ENCODE results near the gene UNG. TPM values are rescaled to one million over a fixed set of nuclear protein-coding genes. Genes with fewer than 3 reads are reported as not detected.
A peak's percentile ranks its signal among the peaks of the same experiment; 100 is the strongest.
"Not testable (repeated sequence)": the region's sequence is repeated elsewhere in the genome, so short reads cannot be mapped to it uniquely, and the experiment has no call there.

Gene UNG
- total RNA-seq, 1 donor from 2014 or later = 29.2 TPM

- intact Hi-C loops (cut with DNase I) = no loop called here
- Histone ChIP-seq H3K9me3 (no peaks in the 10 kb centered on the region), H3K4me3 (no peak overlapping the region), H3K4me1 (peaks cover 3% of the 10 kb centered on the region), H3K36me3 (peaks cover 0 to 8% of the 10 kb centered on the region in 2 donors), H3K27me3 (no peaks in the 10 kb centered on the region), H3K27ac (no peak overlapping the region)
- TF ChIP-seq POLR2A (IDR thresholded peaks at IDR 0.05) (no peak), CTCF (IDR thresholded peaks at IDR 0.05) (no peak), POLR2AphosphoS5 (IDR thresholded peaks at IDR 0.05; ENCODE audit: insufficient read depth in 1 of 2, low read depth in 1 of 2) (no peak)
- DNase-seq (ENCODE audit: extremely low spot score in 2 of 2) = no peak
Observed at GRCh38 chr12:109139791-109140190, 42.4 kb downstream of the UNG start.

- no peak overlapping the region for H3K4me3 ChIP-seq
- no peak overlapping the region for H3K27ac ChIP-seq
- intact Hi-C loops (cut with DNase I) = no loop called here
- H3K9me3 ChIP-seq = no peaks in the 10 kb centered on the region
- H3K27me3 ChIP-seq = no peaks in the 10 kb centered on the region
- H3K36me3 ChIP-seq = peaks cover 0 to 8% of the 10 kb centered on the region in 2 donors
- peaks cover 3% of the 10 kb centered on the region for H3K4me1 ChIP-seq
- DNase-seq (ENCODE audit: extremely low spot score in 2 of 2) = no peak
- TF ChIP-seq CTCF (IDR thresholded peaks at IDR 0.05) (no peak), POLR2AphosphoS5 (IDR thresholded peaks at IDR 0.05; ENCODE audit: insufficient read depth in 1 of 2, low read depth in 1 of 2) (no peak), POLR2A (IDR thresholded peaks at IDR 0.05) (no peak)
Observed at GRCh38 chr12:109140560-109140959, 43.2 kb downstream of the UNG start.

GRCh38 chr12:109144224-109144623 is 46.8 kb downstream of the UNG start:
- Histone ChIP-seq H3K27ac (no peak overlapping the region), H3K36me3 (peaks cover 0 to 8% of the 10 kb centered on the region in 2 donors), H3K4me3 (no peak overlapping the region), H3K9me3 (no peaks in the 10 kb centered on the region), H3K27me3 (no peaks in the 10 kb centered on the region), H3K4me1 (peaks cover 27% of the 10 kb centered on the region)
- no peak for DNase-seq (ENCODE audit: extremely low spot score in 2 of 2)
- intact Hi-C loops (cut with DNase I) = no loop called here
- TF ChIP-seq POLR2A (IDR thresholded peaks at IDR 0.05) (no peak), CTCF (IDR thresholded peaks at IDR 0.05) (no peak), POLR2AphosphoS5 (IDR thresholded peaks at IDR 0.05; ENCODE audit: insufficient read depth in 1 of 2, low read depth in 1 of 2) (no peak)

- H3K36me3 ChIP-seq; H3K4me3 ChIP-seq; H3K9me3 ChIP-seq; intact Hi-C loops (cut with DNase I); DNase-seq (ENCODE audit: extremely low spot score in 2 of 2); H3K27me3 ChIP-seq: not testable (repeated sequence)
- Histone ChIP-seq H3K4me1 (peaks cover 27% of the 10 kb centered on the region), H3K27ac (peak overlapping the region; percentile 56)
Observed at GRCh38 chr12:109147126-109147525, 49.7 kb downstream of the UNG start.

- Histone ChIP-seq H3K36me3 (no peaks in the 10 kb centered on the region), H3K27ac (peak overlapping the region; percentile 56), H3K4me3 (no peak overlapping the region), H3K27me3 (no peaks in the 10 kb centered on the region), H3K9me3 (no peaks in the 10 kb centered on the region), H3K4me1 (peaks cover 27% of the 10 kb centered on the region)
- DNase-seq (ENCODE audit: extremely low spot score in 2 of 2) = no peak
- no peak for TF ChIP-seq POLR2A (IDR thresholded peaks at IDR 0.05)
- peak in 1 of 2 donors; percentile 79 for TF ChIP-seq POLR2AphosphoS5 (IDR thresholded peaks at IDR 0.05; ENCODE audit: insufficient read depth in 1 of 2, low read depth in 1 of 2)
- no peak for TF ChIP-seq CTCF (IDR thresholded peaks at IDR 0.05)
- intact Hi-C loops (cut with DNase I) = no loop called here
Observed at GRCh38 chr12:109147954-109148353, 50.6 kb downstream of the UNG start.
